ENCODE results near the gene AKR7A2. TPM values are rescaled to one million over a fixed set of nuclear protein-coding genes. Genes with fewer than 3 reads are reported as not detected.
"Not testable (repeated sequence)": the region's sequence is repeated elsewhere in the genome, so short reads cannot be mapped to it uniquely, and the experiment has no call there.

Gene AKR7A2
- total RNA-seq, 1 donor from 2014 or later, result 67.8 TPM

- Mint-ChIP-seq H3K27ac (ENCODE audit: unreplicated experiment) (no peak overlapping the region), H3K27me3 (ENCODE audit: unreplicated experiment) (no peaks in the 10 kb centered on the region), H3K4me3 (ENCODE audit: unreplicated experiment) (no peak overlapping the region), H3K36me3 (ENCODE audit: unreplicated experiment) (peaks cover 27% of the 10 kb centered on the region), H3K4me1 (ENCODE audit: unreplicated experiment) (peaks cover 8% of the 10 kb centered on the region), H3K9me3 (ENCODE audit: unreplicated experiment) (peaks cover 18% of the 10 kb centered on the region)
- DNase-seq (ENCODE audit: extremely low spot score, unreplicated experiment), result no peak
- TF ChIP-seq, protein P1, sequence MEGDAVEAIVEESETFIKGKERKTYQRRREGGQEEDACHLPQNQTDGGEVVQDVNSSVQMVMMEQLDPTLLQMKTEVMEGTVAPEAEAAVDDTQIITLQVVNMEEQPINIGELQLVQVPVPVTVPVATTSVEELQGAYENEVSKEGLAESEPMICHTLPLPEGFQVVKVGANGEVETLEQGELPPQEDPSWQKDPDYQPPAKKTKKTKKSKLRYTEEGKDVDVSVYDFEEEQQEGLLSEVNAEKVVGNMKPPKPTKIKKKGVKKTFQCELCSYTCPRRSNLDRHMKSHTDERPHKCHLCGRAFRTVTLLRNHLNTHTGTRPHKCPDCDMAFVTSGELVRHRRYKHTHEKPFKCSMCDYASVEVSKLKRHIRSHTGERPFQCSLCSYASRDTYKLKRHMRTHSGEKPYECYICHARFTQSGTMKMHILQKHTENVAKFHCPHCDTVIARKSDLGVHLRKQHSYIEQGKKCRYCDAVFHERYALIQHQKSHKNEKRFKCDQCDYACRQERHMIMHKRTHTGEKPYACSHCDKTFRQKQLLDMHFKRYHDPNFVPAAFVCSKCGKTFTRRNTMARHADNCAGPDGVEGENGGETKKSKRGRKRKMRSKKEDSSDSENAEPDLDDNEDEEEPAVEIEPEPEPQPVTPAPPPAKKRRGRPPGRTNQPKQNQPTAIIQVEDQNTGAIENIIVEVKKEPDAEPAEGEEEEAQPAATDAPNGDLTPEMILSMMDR (IDR thresholded peaks at IDR 0.05), result no peak
Observed at GRCh38 chr1:19294638-19295037, 17.3 kb downstream of the AKR7A2 start.

GRCh38 chr1:19289244-19289643, 22.7 kb downstream of the AKR7A2 start:
- peaks cover 2% of the 10 kb centered on the region for H3K9me3 Mint-ChIP-seq (ENCODE audit: unreplicated experiment)
- peaks cover 8% of the 10 kb centered on the region for H3K4me1 Mint-ChIP-seq (ENCODE audit: unreplicated experiment)
- H3K4me3 Mint-ChIP-seq (ENCODE audit: unreplicated experiment), result no peak overlapping the region
- peaks cover 15% of the 10 kb centered on the region for H3K36me3 Mint-ChIP-seq (ENCODE audit: unreplicated experiment)
- TF ChIP-seq, protein P1 (IDR thresholded peaks at IDR 0.05), result no peak
- DNase-seq (ENCODE audit: extremely low spot score, unreplicated experiment), result no peak
- H3K27me3 Mint-ChIP-seq (ENCODE audit: unreplicated experiment), result no peaks in the 10 kb centered on the region
- H3K27ac Mint-ChIP-seq (ENCODE audit: unreplicated experiment), result no peak overlapping the region

DNA sequence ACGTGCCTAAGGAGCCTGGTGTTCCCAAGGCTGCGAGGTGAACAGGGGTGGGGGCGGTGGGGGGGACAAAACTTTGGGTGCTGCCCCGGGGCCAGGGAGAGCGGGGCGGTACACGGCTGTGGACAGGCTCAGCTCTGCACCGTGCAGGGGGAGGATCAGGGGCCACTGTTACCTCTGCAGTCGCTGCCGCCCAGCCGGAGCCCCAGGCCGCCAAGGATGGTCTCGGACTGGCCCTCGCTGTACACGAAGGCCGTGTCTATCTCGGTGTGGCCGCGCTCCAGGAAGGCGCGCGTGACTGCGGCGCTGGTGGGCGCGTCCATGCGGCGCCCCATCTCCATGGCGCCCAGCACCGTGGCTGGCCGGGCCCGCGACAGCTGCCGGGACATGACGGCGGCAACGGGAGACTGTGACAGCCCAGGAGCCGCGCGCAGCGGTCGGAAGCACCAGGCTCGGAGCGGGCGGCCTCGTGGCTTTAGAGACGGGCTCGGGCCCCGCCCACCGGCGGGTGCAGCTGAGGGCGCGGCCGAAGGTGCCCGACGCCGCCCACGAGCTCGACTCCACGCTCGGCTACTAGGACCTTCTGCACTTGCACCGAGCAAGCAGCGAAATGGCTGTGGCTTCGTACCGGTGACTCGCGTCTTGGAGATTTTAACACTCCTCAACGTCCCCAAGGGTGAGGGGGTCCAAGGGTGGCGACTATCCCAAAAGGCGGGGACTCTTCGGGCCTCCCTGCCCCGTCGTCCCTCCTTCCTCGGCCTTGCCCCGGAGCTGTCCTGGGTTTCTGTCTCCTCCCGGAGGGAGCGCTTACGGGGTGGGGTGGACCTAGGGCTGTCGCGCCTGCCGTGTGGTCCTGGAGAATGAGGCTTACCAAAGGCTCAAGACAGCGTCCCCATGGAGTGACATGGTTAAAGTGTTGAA, 23.4 kb downstream of the AKR7A2 start, which contains the start of gene AKR7A3:
TSS of gene AKR7A3 (minus strand) at position 447 of the 918 bp plus-strand sequence. CDS start at position 386, 61 bp downstream.
- not testable (repeated sequence) for H3K4me3 Mint-ChIP-seq (ENCODE audit: unreplicated experiment); H3K9me3 Mint-ChIP-seq (ENCODE audit: unreplicated experiment); H3K27me3 Mint-ChIP-seq (ENCODE audit: unreplicated experiment); DNase-seq (ENCODE audit: extremely low spot score, unreplicated experiment); H3K27ac Mint-ChIP-seq (ENCODE audit: unreplicated experiment); H3K4me1 Mint-ChIP-seq (ENCODE audit: unreplicated experiment)
- H3K36me3 Mint-ChIP-seq (ENCODE audit: unreplicated experiment), result peaks cover 15% of the 10 kb centered on the region

GRCh38 chr1:19287436-19288185, 24.3 kb downstream of the AKR7A2 start:
- DNase-seq (ENCODE audit: extremely low spot score, unreplicated experiment), result no peak
- Mint-ChIP-seq H3K4me3 (ENCODE audit: unreplicated experiment) (no peak overlapping the region), H3K27me3 (ENCODE audit: unreplicated experiment) (no peaks in the 10 kb centered on the region), H3K36me3 (ENCODE audit: unreplicated experiment) (peaks cover 14% of the 10 kb centered on the region), H3K9me3 (ENCODE audit: unreplicated experiment) (no peaks in the 10 kb centered on the region), H3K4me1 (ENCODE audit: unreplicated experiment) (peaks cover 6% of the 10 kb centered on the region), H3K27ac (ENCODE audit: unreplicated experiment) (no peak overlapping the region)
- TF ChIP-seq, protein P1 (IDR thresholded peaks at IDR 0.05), result no peak

DNA sequence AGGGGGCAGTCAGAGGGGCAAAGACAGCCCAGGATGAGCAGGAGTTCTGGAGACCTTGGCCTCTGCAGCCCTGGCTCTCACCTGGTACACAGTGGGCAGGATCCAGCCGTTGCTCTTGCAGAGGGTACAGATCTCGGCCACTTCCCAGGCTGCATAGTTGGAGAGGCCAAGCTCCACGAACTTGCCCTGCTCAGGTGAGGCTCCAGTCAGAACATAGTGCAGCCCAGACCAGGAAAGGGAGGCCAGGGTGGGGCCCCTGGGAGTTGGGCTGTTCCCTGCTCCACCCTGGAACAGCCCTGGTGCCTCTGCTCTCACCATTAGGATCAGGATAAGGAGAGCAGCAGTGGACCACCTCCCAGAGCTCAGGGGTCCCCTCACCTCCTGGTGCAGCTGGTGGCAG, 26.1 kb downstream of the AKR7A2 start:
- not testable (repeated sequence) for H3K4me3 Mint-ChIP-seq (ENCODE audit: unreplicated experiment); H3K9me3 Mint-ChIP-seq (ENCODE audit: unreplicated experiment); H3K27me3 Mint-ChIP-seq (ENCODE audit: unreplicated experiment); H3K4me1 Mint-ChIP-seq (ENCODE audit: unreplicated experiment); H3K27ac Mint-ChIP-seq (ENCODE audit: unreplicated experiment); DNase-seq (ENCODE audit: extremely low spot score, unreplicated experiment); H3K36me3 Mint-ChIP-seq (ENCODE audit: unreplicated experiment)

GRCh38 chr1:19285366-19285765, 26.6 kb downstream of the AKR7A2 start:
- DNase-seq (ENCODE audit: extremely low spot score, unreplicated experiment); H3K9me3 Mint-ChIP-seq (ENCODE audit: unreplicated experiment); H3K27me3 Mint-ChIP-seq (ENCODE audit: unreplicated experiment); H3K4me3 Mint-ChIP-seq (ENCODE audit: unreplicated experiment); H3K4me1 Mint-ChIP-seq (ENCODE audit: unreplicated experiment); H3K27ac Mint-ChIP-seq (ENCODE audit: unreplicated experiment); H3K36me3 Mint-ChIP-seq (ENCODE audit: unreplicated experiment): not testable (repeated sequence)
